GM12891 (cell line): Measurements from ENCODE around the gene SRPK3.

ENCODE experiments used
- POLR2A ChIP-seq: IDR thresholded peaks from 2 replicates; pipeline ENCODE4 v1.6.1; 2011; ENCODE audit warnings: low read depth, low read length, control low read depth
- POLR2AphosphoS5 ChIP-seq: IDR thresholded peaks from 2 replicates; pipeline ENCODE4 v1.6.1; 2011; ENCODE audit warnings: low read depth, low read length, control low read depth
- POU2F2 ChIP-seq: IDR thresholded peaks from 2 replicates; pipeline ENCODE4 v1.6.1; 2011; ENCODE audit warnings: low read depth, mild to moderate bottlenecking, control low read depth, low read length, moderate library complexity
- TAF1 ChIP-seq: IDR thresholded peaks from 2 replicates; pipeline ENCODE4 v1.6.1; 2011; ENCODE audit warnings: low read depth, low read length, control low read depth

DNA sequence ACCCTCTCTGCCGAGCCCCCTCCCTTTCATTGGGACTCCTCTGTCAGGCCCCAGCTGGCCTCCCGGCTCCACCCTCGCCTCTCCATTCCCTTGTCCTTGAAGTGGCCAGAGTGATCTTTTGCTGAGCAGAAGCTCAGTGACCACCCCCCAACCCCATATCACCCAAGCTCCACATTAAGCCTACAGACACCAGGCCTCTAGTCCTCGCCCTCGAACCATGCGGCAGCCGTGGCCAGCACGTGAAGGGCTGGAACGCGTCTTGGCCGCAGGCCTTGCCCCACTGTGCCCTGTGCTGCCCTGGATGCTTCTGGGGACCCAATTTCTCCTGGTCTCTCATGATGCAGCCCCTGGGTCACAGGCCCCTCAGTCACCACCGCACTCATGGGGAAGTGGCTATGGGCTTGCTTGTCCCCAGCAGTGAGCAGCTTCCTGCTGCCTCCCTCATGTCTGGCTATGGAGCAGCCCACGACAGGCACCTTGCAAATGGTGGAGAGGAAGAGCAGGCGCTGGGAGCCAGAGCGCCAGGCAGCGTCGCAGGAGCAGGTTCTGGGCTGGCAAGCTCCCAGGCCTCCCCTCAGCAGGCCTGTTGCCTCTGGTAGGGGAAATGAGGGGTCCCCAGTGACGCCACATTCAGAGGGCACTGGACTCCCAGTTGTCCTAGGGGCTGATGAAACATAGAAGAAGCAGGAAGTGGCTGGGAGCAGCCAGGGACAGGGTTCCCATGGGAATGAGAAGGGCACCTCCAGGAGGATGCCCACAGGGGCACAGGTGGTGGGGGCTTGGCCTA, 757 bp upstream of the SRPK3 start:
- TF ChIP-seq TAF1 (no peak), POLR2A (no peak), POLR2AphosphoS5 (no peak), POU2F2 (no peak)
